NOMO-1 treated with DMSO at 0.1 percent for 48 hours (cell line): ENCODE data around the gene TGFB3.

Source experiments
- DNase-seq: peaks from one replicate; lab custom pipeline; 2025; ENCODE audit not compliant: unreplicated experiment; lab: John Stamatoyannopoulos, UW

TGFB3 gene

DNA sequence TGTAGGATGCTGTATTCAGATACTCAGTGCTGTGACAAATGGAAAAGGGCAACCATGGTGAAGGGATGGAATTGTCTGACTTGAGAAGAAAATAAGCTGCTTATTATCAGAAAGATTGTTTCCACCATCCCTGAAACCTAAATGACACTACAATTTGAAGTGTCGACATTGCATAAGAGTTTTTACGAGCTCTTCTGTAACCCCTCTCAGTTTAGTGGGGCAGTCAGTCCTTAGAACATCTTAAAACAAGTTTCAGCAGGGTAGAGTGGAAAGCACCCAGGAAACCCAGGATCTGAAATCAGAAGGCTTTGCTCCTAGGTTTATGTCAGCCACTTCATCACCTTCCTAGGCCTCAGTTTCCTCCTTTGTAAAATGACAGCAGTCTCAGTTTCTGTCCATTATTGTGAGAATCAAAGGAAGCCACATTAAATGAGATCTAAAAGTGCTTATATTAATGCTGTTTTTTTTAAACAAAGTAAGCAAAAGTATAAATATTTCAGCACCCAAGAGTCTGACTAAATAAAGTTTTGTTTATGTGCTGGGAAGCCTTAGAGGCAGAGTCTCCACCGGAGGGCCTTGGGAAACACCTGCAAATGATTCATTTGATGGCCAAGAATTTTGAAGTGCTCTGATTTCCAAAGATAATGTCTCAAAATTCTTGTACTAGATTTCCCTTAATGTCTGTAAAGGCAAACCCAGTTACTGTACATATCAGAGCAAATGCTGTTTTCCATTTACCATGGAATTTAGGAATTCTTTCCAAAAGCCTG is 5.6 kb upstream of the TGFB3 start:
- DNase-seq = peak; percentile 6

- DNase-seq = no peak
Measured at GRCh38 chr14:75986439-75986765, 4.6 kb upstream of the TGFB3 start.

GRCh38 chr14:75985618-75986438 is 4.0 kb upstream of the TGFB3 start, which contains the start of gene IFT43:
Gene IFT43 (plus strand): TSS chr14:75985763. CDS start chr14:75985787, 24 bp downstream.
- peak; percentile 83 for DNase-seq

- DNase-seq = no peak
Measured at GRCh38 chr14:75984674-75985073, 2.9 kb upstream of the TGFB3 start.

GRCh38 chr14:75983019-75983358 is 1.2 kb upstream of the TGFB3 start:
- no peak for DNase-seq

GRCh38 chr14:75982266-75983018 is 647 bp upstream of the TGFB3 start:
- DNase-seq = peak; percentile 75

GRCh38 chr14:75980856-75981255 is 939 bp downstream of the TGFB3 start:
- DNase-seq = no peak

DNA sequence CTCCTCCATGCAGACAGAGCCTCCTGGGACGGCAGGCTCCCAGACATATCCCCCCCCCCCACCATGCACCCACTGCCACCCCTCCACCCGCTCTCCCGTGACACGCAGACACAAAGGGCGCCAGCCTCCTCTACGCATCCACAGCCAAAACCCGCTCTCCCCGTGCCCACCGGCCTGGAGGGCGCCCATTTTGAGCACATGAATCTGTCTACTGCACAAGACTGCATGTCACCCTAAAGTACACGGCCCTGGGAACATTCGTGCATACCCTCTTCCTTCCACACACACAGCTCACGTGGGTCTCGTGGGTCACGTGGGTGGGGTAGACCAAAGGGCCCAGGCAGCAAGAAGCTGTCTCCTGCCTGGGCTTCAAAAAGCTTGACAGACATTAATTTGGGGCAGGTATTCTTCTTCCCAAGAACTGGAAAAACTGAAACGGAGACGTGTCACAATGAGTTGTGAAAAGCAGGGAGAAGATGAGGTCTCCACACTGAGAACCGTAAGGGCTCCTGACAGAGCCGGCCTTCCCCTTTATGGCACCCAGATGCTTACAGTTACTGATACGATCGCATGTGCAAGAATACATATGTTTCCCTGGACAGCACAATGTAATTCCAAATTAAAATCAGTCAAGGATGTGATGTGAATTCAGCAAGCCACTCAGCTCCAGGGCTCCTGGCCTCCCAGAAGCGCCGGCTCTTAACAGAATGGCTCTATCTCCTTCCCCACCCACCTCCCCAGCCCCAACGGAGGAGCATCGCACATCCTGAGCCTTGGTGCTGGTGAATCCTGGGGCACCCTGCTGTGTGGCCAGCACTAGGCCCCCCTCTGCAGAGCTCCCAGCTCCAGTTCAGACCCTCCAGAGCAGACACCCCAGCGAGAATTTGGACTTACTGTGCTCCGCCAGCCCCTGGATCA is 1.9 kb downstream of the TGFB3 start:
- DNase-seq = no peak

DNA sequence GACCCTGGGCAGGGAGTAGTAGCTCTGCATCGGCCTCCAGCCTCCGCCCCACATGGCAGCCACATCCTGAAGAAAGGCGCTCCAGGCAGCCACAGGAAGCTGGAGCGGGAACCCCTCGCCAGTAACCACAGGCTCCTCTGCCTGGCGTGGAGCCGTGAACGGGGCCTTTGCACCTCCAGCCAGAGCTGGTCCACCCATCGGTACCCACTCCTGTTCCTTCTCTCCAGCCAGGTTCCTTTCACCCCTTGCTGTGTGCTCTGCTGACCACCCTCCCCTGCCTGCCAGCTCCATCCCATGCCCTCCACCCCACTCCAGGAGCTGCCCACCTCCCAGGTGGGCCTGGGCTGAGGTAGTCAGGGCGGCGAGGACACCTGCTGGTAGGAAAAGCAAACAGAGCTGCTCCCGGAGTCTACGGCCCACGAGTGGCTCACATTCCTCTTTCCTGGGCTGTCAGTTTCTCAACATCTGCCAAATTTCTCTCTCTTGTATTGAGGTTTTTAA is 2.7 kb downstream of the TGFB3 start:
- DNase-seq = no peak

- no peak for DNase-seq
Measured at GRCh38 chr14:75978249-75978731, 3.5 kb downstream of the TGFB3 start.

- no peak for DNase-seq
Measured at GRCh38 chr14:75977582-75977943, 4.2 kb downstream of the TGFB3 start.

DNA sequence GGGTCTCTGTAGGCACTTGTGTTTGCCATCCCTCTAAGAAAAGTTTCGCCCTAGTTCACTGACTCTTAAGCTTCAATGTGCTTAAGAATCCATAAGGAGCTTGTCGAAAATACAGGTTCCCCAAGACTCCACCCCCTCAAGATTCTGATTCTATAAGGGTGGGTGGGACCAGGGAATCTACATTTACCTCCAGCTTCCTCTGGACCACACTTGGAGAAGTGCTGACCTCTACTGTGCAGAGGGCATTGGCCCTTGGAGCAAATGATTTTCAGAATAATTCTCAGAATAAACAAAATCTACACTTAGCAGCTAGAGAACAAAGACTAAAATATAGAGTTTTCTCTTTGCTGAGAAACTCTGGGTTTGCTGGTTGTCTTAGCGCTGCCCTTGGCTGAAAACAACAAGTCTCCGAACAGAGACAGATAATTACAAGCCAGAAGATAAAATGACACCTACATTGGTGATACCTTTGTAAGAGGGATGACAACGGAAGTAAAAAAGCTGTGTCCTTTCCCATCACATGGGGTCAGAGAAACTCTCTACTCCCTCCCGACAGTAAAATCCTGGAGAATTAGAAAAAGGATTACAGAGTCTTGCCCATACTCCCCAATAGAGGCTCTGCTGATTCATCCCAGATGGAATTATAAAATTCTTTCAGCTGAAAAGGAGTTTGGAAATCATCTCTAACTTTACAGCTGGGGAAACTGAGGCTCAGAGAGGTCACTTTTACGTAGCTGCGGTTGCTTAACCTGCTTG is 4.8 kb downstream of the TGFB3 start:
- DNase-seq = no peak

DNA sequence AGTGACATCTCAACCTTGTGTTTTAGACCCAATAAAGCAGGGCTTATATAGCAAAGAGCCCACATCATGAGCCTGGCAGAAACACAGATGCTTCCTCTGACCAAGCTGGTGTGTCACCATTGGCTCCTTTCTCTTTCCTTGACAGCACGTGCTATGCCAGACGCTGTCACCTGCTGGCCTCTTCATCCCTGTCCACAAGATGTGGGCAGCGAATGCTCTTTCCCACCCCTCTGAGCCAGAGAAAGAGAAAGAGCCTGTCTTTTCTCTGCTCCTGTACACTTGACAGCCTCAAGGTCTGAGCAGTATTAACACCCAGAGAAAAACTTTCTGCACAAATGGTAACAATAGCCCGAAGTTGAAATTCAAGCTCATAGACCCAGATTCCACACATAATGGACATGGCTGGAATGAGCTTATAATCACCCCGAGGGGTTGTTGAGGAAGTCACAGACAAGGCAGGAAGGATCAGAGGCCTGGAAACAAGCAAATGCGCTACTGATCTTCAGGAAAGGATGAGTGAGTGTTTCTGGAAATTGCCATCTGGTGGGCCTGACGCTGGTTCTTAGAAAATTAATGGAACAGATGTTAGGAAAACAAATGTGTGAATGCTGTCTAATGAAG is 8.9 kb downstream of the TGFB3 start:
- DNase-seq = no peak

GRCh38 chr14:75971509-75971908 is 10.3 kb downstream of the TGFB3 start:
- no peak for DNase-seq

- DNase-seq = no peak
Measured at GRCh38 chr14:75970989-75971388, 10.8 kb downstream of the TGFB3 start.

DNA sequence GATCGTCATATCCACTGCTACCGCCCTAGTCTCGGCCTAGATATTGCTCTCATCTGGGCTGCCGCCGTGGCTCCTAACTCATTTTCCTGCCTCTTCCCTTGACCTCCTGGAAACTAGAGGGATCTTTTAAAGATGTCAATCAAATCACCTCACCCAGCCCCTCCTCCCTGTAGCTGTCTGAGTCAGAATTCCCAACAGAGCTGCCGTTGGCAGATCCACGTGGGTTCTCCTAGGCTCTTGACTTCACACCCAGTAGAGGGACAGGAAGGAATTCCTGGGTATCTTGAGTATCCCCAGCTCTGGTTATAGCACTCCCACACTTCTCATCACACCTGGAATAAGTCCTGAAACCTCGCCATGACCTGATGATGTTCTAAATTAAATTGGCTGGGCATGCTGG is 11.9 kb downstream of the TGFB3 start:
- DNase-seq = no peak

- no peak for DNase-seq
Measured at GRCh38 chr14:75969126-75969525, 12.7 kb downstream of the TGFB3 start.

DNA sequence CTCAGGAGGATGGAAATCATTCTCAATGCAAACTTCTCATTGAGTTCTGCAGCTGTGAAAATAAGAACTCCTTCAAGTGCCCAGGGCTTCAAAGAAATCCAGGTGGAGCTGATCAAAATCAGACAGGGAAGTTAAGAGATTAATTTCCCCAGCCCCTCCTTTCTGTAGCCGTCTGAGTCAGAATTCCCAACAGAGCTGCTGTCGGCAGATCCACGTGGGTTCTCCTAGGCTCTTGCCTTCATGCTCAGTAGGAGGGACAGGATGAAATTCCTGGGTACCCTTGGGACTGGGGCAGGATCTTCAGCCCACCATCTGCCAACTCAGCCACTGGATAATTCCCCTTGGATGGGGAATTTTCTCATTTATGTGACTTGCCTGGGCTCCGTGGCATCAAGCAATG is 13.3 kb downstream of the TGFB3 start:
- DNase-seq = no peak

DNA sequence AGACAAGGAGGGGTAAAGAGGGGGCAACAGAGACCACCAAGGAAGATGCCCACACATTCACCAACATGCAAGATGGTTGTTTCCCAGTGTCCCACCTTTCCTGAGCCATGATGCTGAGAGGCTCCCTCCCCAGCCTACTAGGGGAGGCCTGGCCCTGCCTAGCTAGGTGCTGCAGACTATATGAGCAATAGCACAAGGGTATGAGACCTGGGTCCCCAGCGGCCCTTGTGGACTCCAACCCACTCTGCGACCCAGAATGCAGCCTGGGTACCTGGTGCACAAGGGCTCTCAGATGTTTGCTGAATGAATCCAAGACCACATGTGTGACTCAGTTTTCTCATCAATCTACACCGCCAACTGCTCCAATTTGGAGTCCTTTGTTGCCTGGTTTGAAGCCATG is 13.9 kb downstream of the TGFB3 start:
- DNase-seq = no peak
